ENCODE data around the gene SV2B. TPM values are rescaled to one million over a fixed set of nuclear protein-coding genes. Genes with fewer than 3 reads are reported as not detected.

SV2B gene
- total RNA-seq, 1 donor from 2014 or later = 3.5 TPM

- DNase-seq (ENCODE audit: missing footprints) = no peak
- ATAC-seq = no peak
- intact Hi-C loops (cut with DNase I) = no loop called here
Measured at GRCh38 chr15:91278951-91279350, 178.9 kb downstream of the SV2B start.

- intact Hi-C loops (cut with DNase I) = no loop called here
- ATAC-seq = no peak
Measured at GRCh38 chr15:91279486-91279885, 179.4 kb downstream of the SV2B start.

GRCh38 chr15:91281947-91282346 lies 181.9 kb downstream of the SV2B start:
- DNase-seq (ENCODE audit: missing footprints) = no peak
- no peak for ATAC-seq
- intact Hi-C loops (cut with DNase I) = no loop called here

More at GRCh38 chr15:91279486-91279885, 179.4 kb downstream of the SV2B start:
- DNase-seq (ENCODE audit: missing footprints) = no peak

GRCh38 chr15:91282486-91282885 lies 182.4 kb downstream of the SV2B start:
- intact Hi-C loops (cut with DNase I) = no loop called here
- ATAC-seq = no peak

GRCh38 chr15:91283155-91283554 lies 183.1 kb downstream of the SV2B start:
- DNase-seq (ENCODE audit: missing footprints) (no peak), ATAC-seq (no peak)
- intact Hi-C loops (cut with DNase I) = no loop called here

More at GRCh38 chr15:91282486-91282885, 182.4 kb downstream of the SV2B start:
- DNase-seq (ENCODE audit: missing footprints) = no peak

GRCh38 chr15:91284758-91285466 lies 184.9 kb downstream of the SV2B start:
- intact Hi-C loops (cut with DNase I) = no loop called here
- DNase-seq (ENCODE audit: missing footprints) (no peak), ATAC-seq (no peak)

GRCh38 chr15:91289324-91289723 lies 189.3 kb downstream of the SV2B start:
- DNase-seq (ENCODE audit: missing footprints) (no peak), ATAC-seq (peak; percentile 55)
- intact Hi-C loops (cut with DNase I) = no loop called here

GRCh38 chr15:91290553-91290952 lies 190.5 kb downstream of the SV2B start:
- DNase-seq (ENCODE audit: missing footprints) (no peak), ATAC-seq (no peak)
- intact Hi-C loops (cut with DNase I) = no loop called here

GRCh38 chr15:91291673-91292072 lies 191.6 kb downstream of the SV2B start:
- ATAC-seq = no peak
- intact Hi-C loops (cut with DNase I) = no loop called here
- no peak for DNase-seq (ENCODE audit: missing footprints)

GRCh38 chr15:91294344-91294743 lies 194.3 kb downstream of the SV2B start:
- intact Hi-C loops (cut with DNase I) = no loop called here
- ATAC-seq (no peak), DNase-seq (ENCODE audit: missing footprints) (no peak)

- intact Hi-C loops (cut with DNase I) = no loop called here
- ATAC-seq (no peak), DNase-seq (ENCODE audit: missing footprints) (no peak)
Measured at GRCh38 chr15:91294795-91295194, 194.7 kb downstream of the SV2B start.

- intact Hi-C loops (cut with DNase I) = no loop called here
- ATAC-seq = no peak
Measured at GRCh38 chr15:91298101-91298500, 198.0 kb downstream of the SV2B start.

GRCh38 chr15:91302588-91303439 lies 202.8 kb downstream of the SV2B start:
- intact Hi-C loops (cut with DNase I) = loop anchor here (2.0 to 10.0 kb wide), 5 partner anchors 220 to 922 kb away; no protein-coding TSS in a partner anchor
- DNase-seq (ENCODE audit: missing footprints) (no peak), ATAC-seq (peak; percentile 84)

More at GRCh38 chr15:91298101-91298500, 198.0 kb downstream of the SV2B start:
- DNase-seq (ENCODE audit: missing footprints) = no peak

- DNase-seq (ENCODE audit: missing footprints) (no peak), ATAC-seq (no peak)
- intact Hi-C loops (cut with DNase I) = loop anchor here (2.0 to 10.0 kb wide), 3 partner anchors 321 to 921 kb away; partner anchors contain the start of gene SLCO3A1
Measured at GRCh38 chr15:91304210-91304609, 204.2 kb downstream of the SV2B start.

- intact Hi-C loops (cut with DNase I) = loop anchor here (2.0 to 10.0 kb wide), 3 partner anchors 320 to 920 kb away; partner anchors contain the start of gene SLCO3A1
- no peak for DNase-seq (ENCODE audit: missing footprints)
- no peak for ATAC-seq
Measured at GRCh38 chr15:91304786-91305185, 204.7 kb downstream of the SV2B start.

GRCh38 chr15:91306144-91306543 lies 206.1 kb downstream of the SV2B start:
- intact Hi-C loops (cut with DNase I) = loop anchor here (10.0 kb wide), 2 partner anchors 319 to 919 kb away; no protein-coding TSS in a partner anchor
- ATAC-seq = no peak
- DNase-seq (ENCODE audit: missing footprints) = no peak

GRCh38 chr15:91307601-91308000 lies 207.5 kb downstream of the SV2B start:
- DNase-seq (ENCODE audit: missing footprints) (no peak), ATAC-seq (no peak)
- intact Hi-C loops (cut with DNase I) = loop anchor here (10.0 kb wide), 2 partner anchors 317 to 917 kb away; no protein-coding TSS in a partner anchor

- intact Hi-C loops (cut with DNase I) = loop anchor here (10.0 kb wide), 2 partner anchors 317 to 917 kb away; no protein-coding TSS in a partner anchor
- DNase-seq (ENCODE audit: missing footprints) = no peak
- ATAC-seq = no peak
Measured at GRCh38 chr15:91308199-91308598, 208.1 kb downstream of the SV2B start.

- ATAC-seq (no peak), DNase-seq (ENCODE audit: missing footprints) (no peak)
- intact Hi-C loops (cut with DNase I) = loop anchor here (10.0 kb wide), 2 partner anchors 316 to 916 kb away; no protein-coding TSS in a partner anchor
Measured at GRCh38 chr15:91308855-91309254, 208.8 kb downstream of the SV2B start.

Measured in Right ventricle myocardium inferior (tissue), 1 donor.